Measurements from ENCODE around the gene IL17RA. TPM values are rescaled to one million over a fixed set of nuclear protein-coding genes. Genes with fewer than 3 reads are reported as not detected.

The IL17RA gene
- total RNA-seq, 3 donors from 2014 or later (not counting 1 experiment from before 2014, with no cell fraction given) = 22.1 to 42.6 (median 28.7) TPM

GRCh38 chr22:17110791-17111550 is 26.2 kb downstream of the IL17RA start:
- ATAC-seq (no peak), DNase-seq (no peak)
- H3K4me1 Mint-ChIP-seq = peaks cover 13 to 45% of the 10 kb centered on the region in 2 donors
- H3K4me3 Mint-ChIP-seq = no peak overlapping the region
- no peak overlapping the region for H3K27ac ChIP-seq (ENCODE audit: low read length)
- intact Hi-C loops (cut with micrococcal nuclease) = no loop called here
- H3K36me3 ChIP-seq (ENCODE audit: control insufficient read depth, insufficient read depth, low read length) = peaks cover 39% of the 10 kb centered on the region
- no peak overlapping the region for H3K27ac Mint-ChIP-seq
- H3K27me3 ChIP-seq (ENCODE audit: control insufficient read depth, insufficient read depth, low read length) = no peaks in the 10 kb centered on the region
- 91% methylated on average over 13 of the region's 13 CpGs for WGBS (ENCODE audit: insufficient coverage)
- H3K4me3 ChIP-seq (ENCODE audit: low read length) = no peak overlapping the region
- H3K27me3 Mint-ChIP-seq (ENCODE audit: low read depth in 2 of 2) = no peaks in the 10 kb centered on the region
- TF ChIP-seq CTCF (IDR thresholded peaks at IDR 0.05) = no peak
- H3K9me3 Mint-ChIP-seq = no peaks in the 10 kb centered on the region
- H3K4me1 ChIP-seq (ENCODE audit: control insufficient read depth, insufficient read depth, low read length) = peaks cover 30% of the 10 kb centered on the region
- no peaks in the 10 kb centered on the region for H3K9me3 ChIP-seq (ENCODE audit: control insufficient read depth, insufficient read depth, low read length)
- no peaks in the 10 kb centered on the region for H3K36me3 Mint-ChIP-seq

GRCh38 chr22:17112491-17113042 is 27.8 kb downstream of the IL17RA start:
- H3K4me3 ChIP-seq (ENCODE audit: low read length) = no peak overlapping the region
- H3K4me3 Mint-ChIP-seq = no peak overlapping the region
- TF ChIP-seq CTCF (IDR thresholded peaks at IDR 0.05) = no peak
- peak overlapping the region; percentile 10 for H3K27ac Mint-ChIP-seq
- peaks cover 28 to 52% of the 10 kb centered on the region in 2 donors for H3K4me1 Mint-ChIP-seq
- no peaks in the 10 kb centered on the region for H3K27me3 Mint-ChIP-seq (ENCODE audit: low read depth in 2 of 2)
- H3K27me3 ChIP-seq (ENCODE audit: control insufficient read depth, insufficient read depth, low read length) = no peaks in the 10 kb centered on the region
- ATAC-seq = no peak
- no peaks in the 10 kb centered on the region for H3K36me3 Mint-ChIP-seq
- H3K36me3 ChIP-seq (ENCODE audit: control insufficient read depth, insufficient read depth, low read length) = peaks cover 25% of the 10 kb centered on the region
- 93% methylated on average over 9 of the region's 9 CpGs for WGBS (ENCODE audit: insufficient coverage)
- DNase-seq = no peak
- intact Hi-C loops (cut with micrococcal nuclease) = no loop called here
- no peaks in the 10 kb centered on the region for H3K9me3 Mint-ChIP-seq
- H3K4me1 ChIP-seq (ENCODE audit: control insufficient read depth, insufficient read depth, low read length) = peaks cover 31% of the 10 kb centered on the region
- no peak overlapping the region for H3K27ac ChIP-seq (ENCODE audit: low read length)
- no peaks in the 10 kb centered on the region for H3K9me3 ChIP-seq (ENCODE audit: control insufficient read depth, insufficient read depth, low read length)

GRCh38 chr22:17113600-17113999 is 28.8 kb downstream of the IL17RA start:
- no peaks in the 10 kb centered on the region for H3K27me3 Mint-ChIP-seq (ENCODE audit: low read depth in 2 of 2)
- H3K4me1 ChIP-seq (ENCODE audit: control insufficient read depth, insufficient read depth, low read length) = peaks cover 38% of the 10 kb centered on the region
- peaks cover 15% of the 10 kb centered on the region for H3K36me3 ChIP-seq (ENCODE audit: control insufficient read depth, insufficient read depth, low read length)
- H3K4me3 Mint-ChIP-seq = no peak overlapping the region
- 83% methylated on average over 8 of the region's 8 CpGs for WGBS (ENCODE audit: insufficient coverage)
- peaks cover 38 to 59% of the 10 kb centered on the region in 2 donors for H3K4me1 Mint-ChIP-seq
- TF ChIP-seq CTCF (IDR thresholded peaks at IDR 0.05) = no peak
- DNase-seq (no peak), ATAC-seq (no peak)
- no peaks in the 10 kb centered on the region for H3K9me3 ChIP-seq (ENCODE audit: control insufficient read depth, insufficient read depth, low read length)
- no peak overlapping the region for H3K4me3 ChIP-seq (ENCODE audit: low read length)
- H3K27me3 ChIP-seq (ENCODE audit: control insufficient read depth, insufficient read depth, low read length) = no peaks in the 10 kb centered on the region
- H3K9me3 Mint-ChIP-seq = no peaks in the 10 kb centered on the region
- intact Hi-C loops (cut with micrococcal nuclease) = no loop called here
- H3K36me3 Mint-ChIP-seq = no peaks in the 10 kb centered on the region
- no peak overlapping the region for H3K27ac ChIP-seq (ENCODE audit: low read length)
- no peak overlapping the region for H3K27ac Mint-ChIP-seq

Measured in natural killer cell (primary cell).